Measurements from ENCODE around the gene CCR7.

Gene CCR7

DNA sequence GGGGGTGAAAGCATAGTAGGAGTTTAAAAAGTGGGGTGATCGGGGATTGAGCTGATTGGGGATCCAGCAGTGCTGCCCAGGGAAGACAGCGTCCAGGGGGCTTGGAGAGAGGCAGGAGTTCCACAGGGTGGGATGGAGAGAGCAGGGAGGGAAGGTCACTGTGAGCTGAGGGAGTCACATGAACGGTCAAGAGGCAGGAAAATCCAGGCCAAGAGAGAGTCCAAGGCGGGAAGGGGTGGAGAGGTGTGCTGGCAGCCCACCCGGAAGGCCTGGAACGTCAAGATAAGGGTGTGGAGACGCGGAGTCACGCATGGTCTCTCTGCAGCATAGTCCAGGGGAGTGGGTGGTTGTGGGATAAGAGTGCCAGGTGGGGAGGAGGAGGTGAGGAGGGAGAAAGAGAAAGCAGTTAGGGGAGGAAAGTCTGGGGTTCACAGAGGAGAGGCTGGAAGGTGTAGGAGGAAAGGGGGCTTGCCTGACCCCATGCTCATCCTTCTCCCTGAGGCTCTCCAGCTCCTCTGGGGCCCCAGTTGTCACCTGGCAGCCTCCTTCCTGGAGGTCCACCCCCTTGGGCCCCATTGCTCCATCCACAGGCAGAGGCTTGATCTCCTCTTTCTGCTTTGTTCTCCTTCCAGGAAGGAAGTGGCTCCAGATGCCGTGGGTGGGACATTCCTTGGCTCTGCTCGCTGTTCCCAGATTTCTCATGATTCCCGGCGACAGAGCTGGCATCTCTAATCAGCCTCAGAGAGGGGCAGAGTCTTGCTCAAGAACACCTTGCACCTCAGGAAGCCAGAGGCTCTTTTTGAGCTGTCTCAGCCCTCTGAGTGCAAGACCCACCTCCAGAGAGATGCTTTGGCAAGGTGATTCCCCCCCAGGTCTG is 28.7 kb downstream of the CCR7 start:
- DNase-seq (ENCODE audit: low spot score) = no peak
- FAIRE-seq = no peak

DNA sequence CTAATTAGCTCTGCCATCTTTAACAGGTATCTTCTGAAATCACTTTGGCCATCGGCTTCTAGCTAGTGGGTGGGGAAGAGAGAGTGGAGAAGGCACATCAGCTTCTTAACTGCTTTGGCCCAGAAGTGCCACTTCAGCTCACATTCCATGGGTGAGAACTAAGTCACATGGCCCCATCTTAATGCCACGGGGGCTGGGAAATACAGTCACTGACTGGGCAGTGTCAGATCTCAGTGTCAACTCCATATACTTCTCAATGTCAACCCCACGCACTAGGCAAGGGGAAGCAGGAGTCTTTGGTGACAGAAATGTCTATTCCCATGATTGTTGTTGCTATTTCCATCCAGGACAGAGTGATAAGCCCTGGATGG is 29.4 kb downstream of the CCR7 start:
- DNase-seq (ENCODE audit: low spot score) = no peak
- no peak for FAIRE-seq

DNA sequence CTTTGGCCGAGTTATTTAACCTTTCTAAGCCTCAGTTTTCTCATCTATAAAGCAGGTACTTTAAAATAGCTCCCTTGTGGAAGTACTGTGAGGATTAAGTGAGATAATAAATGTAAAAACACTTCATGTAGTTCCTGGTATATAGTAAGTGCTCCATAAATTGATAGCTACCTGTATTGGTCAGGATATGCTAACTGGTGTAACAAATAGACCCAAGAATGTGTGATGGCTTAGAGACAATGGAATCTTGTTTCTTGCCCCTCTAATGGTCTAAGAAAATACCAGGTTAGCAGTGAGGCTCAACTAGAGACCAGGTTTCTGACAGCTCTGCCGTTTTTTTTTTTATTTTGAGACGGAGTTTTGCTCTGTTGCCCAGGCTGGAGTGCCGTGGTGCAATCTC is 29.8 kb downstream of the CCR7 start:
- DNase-seq (ENCODE audit: low spot score) (no peak), FAIRE-seq (no peak)

DNA sequence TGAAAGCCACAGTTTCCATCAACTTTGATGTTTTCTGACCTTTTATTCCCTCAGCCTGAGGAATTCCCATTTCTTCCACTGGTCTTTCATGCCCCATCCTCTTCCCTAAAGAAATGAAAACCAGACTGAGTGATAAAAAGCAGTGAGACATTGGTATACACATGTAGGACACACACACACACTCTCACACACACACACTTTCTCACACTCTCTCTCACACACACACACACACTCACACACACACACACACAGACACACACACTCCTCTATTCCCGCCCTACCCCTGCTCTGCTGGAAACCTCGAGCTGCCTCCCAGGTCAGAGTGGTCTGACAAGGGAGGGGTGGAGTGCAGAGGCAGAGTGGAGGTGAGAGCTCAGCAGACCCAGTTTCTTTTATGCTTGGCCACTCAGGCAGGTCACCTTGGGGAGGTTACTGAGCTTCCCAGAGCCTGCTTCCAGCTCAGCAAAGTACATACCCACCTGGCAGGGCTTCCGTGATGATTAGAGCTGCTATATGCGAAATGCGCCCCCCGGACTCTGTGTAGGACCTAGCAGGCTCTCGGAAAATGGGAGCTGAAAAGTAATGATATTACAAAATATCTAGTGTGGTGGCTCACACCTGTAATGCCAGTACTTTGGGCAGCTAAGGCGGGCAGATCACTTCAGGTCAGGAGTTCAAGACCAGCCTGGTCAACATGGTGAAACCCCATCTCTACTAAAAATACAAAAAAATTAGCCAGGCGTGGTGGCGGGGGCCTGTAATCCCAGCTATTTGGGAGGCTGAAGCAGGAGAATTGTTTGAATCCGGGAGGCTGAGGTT is 30.7 kb downstream of the CCR7 start:
- DNase-seq (ENCODE audit: low spot score) = no peak
- FAIRE-seq = no peak

DNA sequence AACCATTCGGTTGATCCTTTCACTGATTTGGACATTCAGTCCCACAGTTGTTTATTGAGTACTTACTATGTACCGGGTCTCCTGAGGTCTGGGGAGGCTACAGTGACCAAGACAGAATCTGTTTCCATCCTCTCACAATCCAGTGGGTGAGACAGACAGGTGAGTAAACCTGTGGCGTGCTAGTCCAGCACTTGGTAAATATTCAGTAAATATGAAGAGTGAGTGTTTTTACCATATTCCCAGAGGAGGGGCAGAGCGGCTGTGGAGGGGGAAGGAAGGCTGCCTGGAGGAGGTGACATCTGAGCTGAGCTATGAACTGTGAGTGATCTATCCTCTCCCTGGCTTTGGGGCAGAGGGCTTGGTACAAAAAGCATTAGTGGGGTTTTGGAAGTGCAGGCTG is 31.4 kb downstream of the CCR7 start:
- DNase-seq (ENCODE audit: low spot score) = no peak
- FAIRE-seq = no peak

DNA sequence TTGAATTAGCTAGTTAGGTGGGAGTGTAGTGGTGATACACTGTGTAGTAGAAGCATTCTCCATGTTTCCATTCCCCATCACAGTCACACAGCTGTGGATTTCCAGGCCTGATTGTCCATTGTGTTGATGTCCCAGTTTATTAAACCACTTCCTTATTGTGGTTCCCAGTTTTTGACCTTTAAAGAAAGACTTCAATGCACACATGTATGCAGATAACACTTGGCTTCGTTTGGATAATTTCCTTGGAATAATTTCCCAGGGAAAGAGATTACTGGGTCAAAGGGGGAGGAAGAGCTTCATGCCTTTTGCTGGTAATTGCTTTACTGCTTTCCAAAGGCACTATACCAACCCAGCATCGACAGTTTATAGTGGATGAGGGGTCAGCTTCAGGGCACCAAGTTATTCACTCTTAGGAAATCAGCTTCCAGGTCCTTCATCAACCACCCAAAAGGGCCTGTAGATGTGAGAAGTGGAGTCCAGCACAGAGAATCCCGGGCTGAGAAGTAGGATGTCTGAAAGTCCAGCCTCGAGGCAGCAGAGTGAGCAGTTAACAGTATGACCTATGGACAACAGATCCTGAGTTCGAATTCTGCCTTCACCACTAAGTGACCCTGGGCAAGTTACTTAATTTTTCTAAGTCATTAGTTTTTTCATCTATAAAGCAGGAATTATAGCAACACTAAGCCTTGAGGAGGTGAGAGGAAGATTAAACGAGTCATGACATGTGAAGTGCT is 32.6 kb downstream of the CCR7 start:
- FAIRE-seq = no peak
- DNase-seq (ENCODE audit: low spot score) = no peak

DNA sequence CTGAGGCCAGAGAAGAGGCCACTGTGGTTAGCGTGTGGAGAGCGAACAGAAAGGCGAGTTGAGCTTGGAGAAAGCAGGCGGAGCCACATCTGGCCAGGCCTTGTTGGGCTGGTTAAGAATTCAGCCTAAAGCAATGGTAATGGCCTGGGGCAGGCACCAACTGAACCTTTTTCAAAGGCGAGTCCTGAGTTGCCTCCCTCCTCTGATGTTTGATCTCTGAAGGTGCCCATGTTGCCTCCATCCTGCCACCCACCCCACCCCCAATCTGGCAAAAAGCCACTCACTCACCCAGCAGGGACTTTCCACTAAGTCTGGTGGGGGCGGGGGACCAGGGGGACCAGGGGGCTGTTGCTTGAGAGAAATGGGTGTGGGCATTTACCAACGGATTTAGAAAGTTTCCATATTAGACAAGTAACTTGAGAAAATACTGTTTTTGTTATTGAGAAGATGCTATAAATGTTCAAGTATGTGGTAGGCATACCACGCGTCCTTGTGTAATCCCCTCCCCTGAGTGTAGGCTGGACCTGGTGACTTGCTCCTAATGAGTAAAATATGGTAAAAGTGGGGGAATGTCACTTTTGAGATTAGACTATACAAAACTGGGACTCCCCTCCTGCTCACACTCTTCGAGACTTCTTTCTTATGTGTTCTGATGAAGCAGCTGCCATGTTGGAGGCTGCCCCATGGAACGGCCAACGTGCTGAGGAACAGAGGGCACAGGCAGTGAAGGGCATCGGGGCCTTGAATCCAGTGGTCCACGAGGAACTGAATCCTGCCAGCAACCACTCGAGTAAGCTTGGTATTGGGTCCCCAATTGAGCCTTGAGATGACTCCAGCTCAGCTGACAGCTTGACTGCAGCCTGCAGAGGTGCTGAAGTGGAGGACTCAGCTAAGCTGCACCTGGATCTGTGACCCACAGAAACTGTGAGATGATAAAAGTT is 34.0 kb downstream of the CCR7 start:
- no peak for DNase-seq (ENCODE audit: low spot score)

DNA sequence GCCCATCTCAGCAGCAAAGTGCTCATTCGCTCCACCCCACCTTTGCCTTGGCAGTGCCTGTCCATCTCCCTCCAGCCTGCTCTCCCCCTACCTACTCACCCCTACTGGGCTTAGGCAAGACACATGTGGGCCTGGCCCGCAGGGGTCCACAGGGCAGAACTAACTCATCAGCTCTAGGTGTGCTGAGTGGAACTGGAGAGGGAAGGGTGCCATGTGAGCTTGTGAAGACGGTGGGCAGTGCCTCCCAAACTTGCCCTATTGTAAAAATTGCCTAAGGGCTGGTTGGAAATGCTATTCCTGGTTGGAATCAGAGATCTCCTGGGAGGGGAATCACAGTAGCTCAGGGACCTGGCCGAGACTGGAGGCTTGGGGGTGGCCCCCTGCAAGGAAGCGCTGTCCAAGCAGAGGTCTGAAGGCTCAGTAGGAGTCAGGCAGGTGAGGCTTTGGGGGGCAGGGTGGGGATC is 34.7 kb downstream of the CCR7 start:
- FAIRE-seq (no peak), DNase-seq (ENCODE audit: low spot score) (no peak)

More for the DNA sequence above, 34.0 kb downstream of the CCR7 start:
- no peak for FAIRE-seq

DNA sequence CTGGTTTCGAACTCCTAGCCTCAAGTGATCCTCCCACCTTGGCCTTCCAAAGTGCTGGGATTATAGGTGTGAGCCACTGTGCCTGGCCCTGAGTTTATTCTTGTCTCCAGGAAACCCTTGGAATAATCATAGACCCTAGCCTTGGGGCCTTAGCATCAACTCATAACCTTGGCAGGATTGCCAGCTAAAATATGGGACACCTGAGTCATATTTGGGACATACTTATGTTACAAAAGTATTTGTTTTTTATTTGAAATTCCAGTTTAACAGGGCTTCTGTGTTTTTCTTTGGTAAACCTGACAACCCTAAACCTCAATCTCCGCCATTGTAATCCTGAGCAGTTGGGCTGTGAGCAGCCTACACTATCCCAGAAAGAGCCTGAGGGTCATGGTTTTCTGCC is 35.3 kb downstream of the CCR7 start:
- no peak for FAIRE-seq

DNA sequence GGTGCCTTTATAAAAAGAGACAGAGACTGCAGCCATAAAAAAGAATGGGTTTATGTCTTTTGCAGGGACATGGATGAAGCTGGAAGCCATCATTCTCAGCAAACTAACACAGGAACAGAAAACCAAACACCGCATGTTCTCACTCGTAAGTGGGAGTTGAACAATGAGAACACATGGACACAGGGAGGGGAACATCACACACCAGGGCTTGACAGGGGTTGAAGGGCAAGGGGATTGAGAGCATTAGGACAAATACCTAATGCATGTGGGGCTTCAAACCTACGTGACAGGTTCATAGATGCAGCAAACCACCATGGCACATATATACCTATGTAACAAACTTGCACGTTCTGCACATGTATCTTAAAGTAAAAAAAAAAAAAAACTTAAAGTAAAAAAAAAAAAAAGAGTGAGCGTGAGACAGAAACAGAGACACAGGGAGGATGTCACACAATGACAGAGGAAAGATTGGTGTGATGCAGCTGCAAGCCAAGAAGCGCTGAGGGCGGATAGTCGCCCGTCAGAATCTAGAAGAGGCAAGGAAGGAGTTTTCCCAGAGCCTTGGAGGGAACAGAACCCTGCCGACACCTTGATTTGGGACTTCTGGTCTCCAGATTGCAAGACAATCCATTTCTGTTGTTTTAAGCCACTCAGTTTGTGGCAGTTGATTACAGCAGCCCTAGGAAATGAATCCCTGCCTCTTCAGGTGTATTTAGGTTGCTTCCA is 36.4 kb downstream of the CCR7 start:
- FAIRE-seq (no peak), DNase-seq (ENCODE audit: low spot score) (no peak)

More for the DNA sequence above, 35.3 kb downstream of the CCR7 start:
- DNase-seq (ENCODE audit: low spot score) = no peak

DNA sequence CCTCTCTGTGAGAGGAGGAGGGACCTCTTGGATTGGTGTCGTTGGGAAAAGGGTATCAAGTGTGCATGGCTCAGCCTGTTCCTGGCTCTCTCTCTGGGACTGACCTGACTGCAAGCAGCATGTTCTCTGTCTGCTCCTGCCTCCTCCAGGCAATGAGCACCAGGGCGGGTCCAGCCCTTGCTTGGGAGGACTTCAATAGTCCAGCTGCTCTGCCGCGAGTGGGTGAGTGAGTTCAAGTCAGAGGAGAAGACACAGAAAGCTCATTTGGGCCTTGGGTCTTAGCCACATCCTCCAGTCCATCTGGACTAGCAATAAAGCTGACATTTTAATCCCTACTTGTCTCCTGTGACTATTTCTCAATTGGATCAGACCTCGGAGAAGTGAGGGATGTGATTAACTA is 38.6 kb downstream of the CCR7 start:
- FAIRE-seq (no peak), DNase-seq (ENCODE audit: low spot score) (no peak)

DNA sequence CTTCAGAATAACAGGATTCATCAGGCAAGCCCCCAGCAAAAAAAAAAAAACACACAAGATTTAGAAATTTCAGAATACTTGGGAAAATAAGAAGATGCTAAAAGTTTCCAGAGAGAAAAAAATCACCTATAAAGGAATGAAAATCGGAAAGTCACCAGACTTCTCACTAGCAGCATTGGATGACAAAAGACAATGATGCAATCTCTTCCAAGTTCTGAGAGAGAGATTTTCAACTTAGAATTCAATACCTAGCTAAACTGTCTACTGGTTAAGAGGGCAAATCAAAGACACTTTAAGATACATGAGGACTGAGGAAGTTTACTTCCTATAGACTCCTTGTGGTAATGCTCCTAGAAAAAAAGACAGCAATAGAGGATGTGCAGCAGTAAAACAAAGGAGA is 40.0 kb downstream of the CCR7 start:
- no peak for DNase-seq (ENCODE audit: low spot score)
- no peak for FAIRE-seq

DNA sequence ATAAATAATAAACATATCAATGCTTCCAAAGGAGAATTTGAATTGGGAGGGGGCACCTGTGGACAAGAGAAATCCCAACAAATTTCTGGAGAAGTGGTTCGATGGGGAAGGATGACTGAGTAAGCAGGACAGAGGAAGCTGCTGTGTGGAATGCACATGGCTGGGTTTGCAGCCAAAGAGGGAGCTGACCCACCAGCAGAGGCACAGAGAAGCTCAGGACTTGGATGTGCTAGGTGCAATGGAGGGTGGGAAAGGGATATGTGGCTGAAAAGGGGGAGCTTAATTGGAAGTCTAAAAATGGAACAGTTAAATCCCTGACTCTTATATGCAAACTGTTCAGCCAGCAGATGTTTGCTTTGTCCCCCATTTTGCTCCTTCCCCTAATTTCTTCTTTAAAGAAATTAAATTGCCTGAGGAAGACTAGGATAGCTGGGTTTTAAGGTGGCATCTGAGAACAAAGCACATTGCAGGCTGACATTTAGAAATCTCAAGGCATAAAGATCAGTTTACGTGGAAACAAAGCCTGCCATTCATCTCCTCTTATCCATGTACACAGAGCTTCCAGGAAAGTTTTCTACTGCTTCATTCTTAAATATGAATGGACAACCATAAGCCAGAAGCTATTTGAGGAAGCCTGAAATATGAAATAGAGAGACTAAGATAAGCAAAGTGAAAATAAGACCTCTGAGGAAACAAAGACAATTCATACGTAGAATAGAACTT is 40.9 kb downstream of the CCR7 start:
- FAIRE-seq = no peak
- no peak for DNase-seq (ENCODE audit: low spot score)

DNA sequence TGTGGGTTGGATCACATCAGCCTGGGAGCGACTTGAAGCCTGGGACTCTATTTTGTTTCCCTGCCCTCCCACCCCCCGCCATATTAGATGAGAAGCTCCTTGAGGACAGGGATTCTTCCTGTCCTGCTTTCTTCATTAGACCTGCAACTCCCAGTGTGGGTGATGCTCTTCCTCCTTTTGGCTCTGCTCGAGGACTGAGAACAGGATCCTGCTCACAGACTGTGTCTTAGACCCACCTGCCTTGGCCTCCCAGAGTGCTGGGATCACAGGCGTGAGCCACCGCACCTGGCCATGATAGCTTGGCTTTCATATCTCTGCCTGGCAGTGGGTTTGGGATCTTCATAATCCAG is 42.3 kb downstream of the CCR7 start:
- DNase-seq (ENCODE audit: low spot score) = no peak
- no peak for FAIRE-seq

DNA sequence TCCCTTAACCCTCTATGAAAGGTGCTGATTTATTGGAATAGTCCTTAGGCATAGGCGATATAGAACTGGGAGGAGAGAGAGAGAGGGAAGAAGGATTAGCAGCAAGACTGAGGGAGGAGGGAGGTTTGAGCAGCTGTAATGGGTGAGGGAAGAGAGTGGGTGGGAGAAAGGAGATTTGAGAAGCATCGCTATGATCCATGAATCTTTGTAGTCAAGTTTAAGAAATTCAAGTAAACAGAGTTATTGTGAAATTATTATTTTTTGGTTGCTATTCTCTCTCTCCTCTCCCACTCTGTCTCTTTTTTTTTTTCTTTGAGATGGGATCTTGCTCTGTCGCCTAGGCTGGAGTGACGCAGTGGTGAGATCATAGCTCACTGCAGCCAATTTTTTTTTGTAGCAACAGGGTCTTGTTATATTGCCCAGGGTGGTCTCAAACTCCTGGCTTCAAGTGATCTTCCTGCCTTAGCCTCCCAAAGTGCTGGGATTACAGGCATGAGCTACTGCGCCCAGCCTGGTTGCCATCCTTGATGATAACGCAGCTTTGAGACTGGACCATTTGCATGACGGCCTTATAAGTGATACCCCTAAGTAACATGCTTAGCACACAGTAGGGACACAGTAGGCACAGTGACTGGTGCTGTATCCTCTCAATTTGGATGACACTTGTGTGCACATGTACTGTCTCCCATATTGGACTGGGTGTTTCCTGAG is 42.9 kb downstream of the CCR7 start:
- FAIRE-seq (no peak), DNase-seq (ENCODE audit: low spot score) (no peak)

DNA sequence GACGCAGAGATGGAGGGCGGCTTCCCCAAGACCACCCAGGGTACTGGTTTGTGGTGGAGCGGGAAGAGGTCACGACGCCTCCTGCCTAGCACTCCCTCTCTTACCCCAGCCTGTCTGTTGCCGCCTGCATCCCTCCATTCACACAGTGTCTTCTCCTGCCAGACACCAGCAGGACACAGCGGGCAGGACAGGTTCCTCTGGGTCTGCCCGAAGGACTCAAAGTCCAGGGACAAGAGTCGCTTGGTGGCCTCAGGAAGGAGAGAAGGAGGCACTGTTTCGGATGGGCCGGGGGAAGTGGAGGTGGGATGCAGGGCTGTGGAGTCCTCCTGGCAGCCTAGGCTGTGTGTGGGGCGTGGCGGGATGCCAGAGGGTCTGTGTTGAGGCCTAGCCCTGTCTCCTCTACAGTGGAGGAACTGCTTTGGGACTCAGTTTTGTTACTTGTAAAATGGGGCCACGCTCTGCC is 44.2 kb downstream of the CCR7 start:
- DNase-seq (ENCODE audit: low spot score) = no peak

DNA sequence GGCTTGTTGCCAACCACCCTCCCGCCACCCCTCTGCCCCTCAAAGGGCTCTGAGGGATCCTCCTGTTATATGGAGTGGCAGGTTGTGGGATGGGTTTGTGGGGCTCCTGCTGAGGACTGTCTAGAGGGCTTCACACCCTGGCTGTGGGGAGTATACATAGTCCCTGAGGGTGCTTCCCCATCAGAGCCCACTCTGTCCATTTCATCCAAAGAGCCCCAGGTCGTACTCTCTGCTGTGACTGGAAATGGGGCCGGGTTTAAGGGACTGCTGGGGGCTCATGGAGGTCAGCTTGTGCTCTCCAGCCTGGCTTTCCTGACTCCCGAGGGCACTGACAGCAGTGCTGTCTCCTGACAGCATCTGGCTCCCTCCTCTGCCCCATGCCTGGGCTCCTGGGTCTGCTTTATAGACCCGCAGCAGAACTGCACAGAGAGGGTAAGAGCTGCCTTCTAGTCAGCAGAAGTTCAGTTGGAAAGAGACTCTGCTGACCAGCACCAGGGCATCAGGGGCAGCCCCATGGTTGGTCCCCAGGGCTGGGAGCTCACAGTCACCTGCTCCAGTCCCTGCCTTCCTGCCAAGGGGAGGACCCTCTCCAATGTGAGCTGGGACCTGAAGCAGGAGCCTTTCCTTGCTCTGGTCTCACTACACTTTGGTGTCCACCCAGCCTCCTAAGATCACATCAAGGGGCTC is 46.0 kb downstream of the CCR7 start:
- FAIRE-seq = no peak
- DNase-seq (ENCODE audit: low spot score) = no peak

More for the DNA sequence above, 44.2 kb downstream of the CCR7 start:
- FAIRE-seq = no peak

Measured in RCC 7860 (cell line).